Measurements from ENCODE around the gene CDCA3. TPM values are rescaled to one million over a fixed set of nuclear protein-coding genes. Genes with fewer than 3 reads are reported as not detected.

The CDCA3 gene
- total and polyA plus RNA-seq, 2 of the 13 experiments (the other 11 are each of a cell fraction or from before 2014, with no cell fraction given): 32.7 to 56.5 TPM

- peak; percentile 56 for TF ChIP-seq TGIF2 (CRISPR knock-in tag; IDR thresholded peaks at IDR 0.05)
- peak; percentile 89 for TF ChIP-seq HDAC1 (CRISPR knock-in tag; IDR thresholded peaks at IDR 0.05)
- no peak for TF ChIP-seq ZNF563 (CRISPR knock-in tag; IDR thresholded peaks at IDR 0.05)
- TF ChIP-seq CBX5 (CRISPR knock-in tag; IDR thresholded peaks at IDR 0.05; ENCODE audit: borderline replicate concordance): no peak
- TF ChIP-seq KDM5B (CRISPR knock-in tag; IDR thresholded peaks at IDR 0.05; ENCODE audit: borderline replicate concordance): no peak
- 0 out of 2 replicates have a peak, but pooled peaks have one; percentile 3 for TF ChIP-seq NCOA1 (CRISPR knock-in tag; IDR thresholded peaks at IDR 0.05)
- TF ChIP-seq HNF4G (IDR thresholded peaks at IDR 0.05; ENCODE audit: borderline replicate concordance, low read depth, low read length): 0 out of 2 replicates have a peak, but pooled peaks have one; percentile 9
- no peak for TF ChIP-seq HNF4G (CRISPR knock-in tag; IDR thresholded peaks at IDR 0.05; ENCODE audit: borderline replicate concordance, low read depth)
- peak; percentile 88 for TF ChIP-seq ATF1 (CRISPR knock-in tag; IDR thresholded peaks at IDR 0.05)
- TF ChIP-seq POLR2A (IDR thresholded peaks at IDR 0.05; ENCODE audit: insufficient read depth in 1 of 2, low read depth in 2 of 2, low read length in 2 of 2): peak; percentile 84 to 95
- no peak for TF ChIP-seq MLX (CRISPR knock-in tag; IDR thresholded peaks at IDR 0.05)
- TF ChIP-seq BCL3 (CRISPR knock-in tag; IDR thresholded peaks at IDR 0.05): 0 out of 2 replicates have a peak, but pooled peaks have one; percentile 4
- TF ChIP-seq TFDP1 (CRISPR knock-in tag; IDR thresholded peaks at IDR 0.05; ENCODE audit: borderline replicate concordance): peak; percentile 100
- no peak for TF ChIP-seq EZH2 (conservative IDR thresholded peaks at IDR 0.05; ENCODE audit: low read depth, low read length)
- TF ChIP-seq SIX1 (CRISPR knock-in tag; IDR thresholded peaks at IDR 0.05; ENCODE audit: borderline replicate concordance): no peak
- TF ChIP-seq PRPF4 (IDR thresholded peaks at IDR 0.05; ENCODE audit: low read depth, low read length, poor library complexity, severe bottlenecking): no peak
- TF ChIP-seq ZNF512B (CRISPR knock-in tag; IDR thresholded peaks at IDR 0.05; ENCODE audit: borderline replicate concordance): no peak
- TF ChIP-seq SIN3B (IDR thresholded peaks at IDR 0.05; ENCODE audit: low read length): peak; percentile 96
Observed at GRCh38 chr12:6851153-6851920, at the start of gene CDCA3 (continued).

Data from HepG2 (cell line).